PFSK-1 (cell line): Measurements from ENCODE around the gene SLITRK4.

Experiments
- POLR2AphosphoS5 ChIP-seq: IDR thresholded peaks from 2 replicates; pipeline ENCODE4 v1.6.1; 2012; ENCODE audit warnings: low read depth, mild to moderate bottlenecking, control low read depth, low read length, moderate library complexity
- SIN3A ChIP-seq: IDR thresholded peaks from 2 replicates; pipeline ENCODE4 v1.6.1; 2012; ENCODE audit warnings: mild to moderate bottlenecking, low read length, moderate library complexity, borderline replicate concordance; ENCODE audit not compliant: insufficient read depth

DNA sequence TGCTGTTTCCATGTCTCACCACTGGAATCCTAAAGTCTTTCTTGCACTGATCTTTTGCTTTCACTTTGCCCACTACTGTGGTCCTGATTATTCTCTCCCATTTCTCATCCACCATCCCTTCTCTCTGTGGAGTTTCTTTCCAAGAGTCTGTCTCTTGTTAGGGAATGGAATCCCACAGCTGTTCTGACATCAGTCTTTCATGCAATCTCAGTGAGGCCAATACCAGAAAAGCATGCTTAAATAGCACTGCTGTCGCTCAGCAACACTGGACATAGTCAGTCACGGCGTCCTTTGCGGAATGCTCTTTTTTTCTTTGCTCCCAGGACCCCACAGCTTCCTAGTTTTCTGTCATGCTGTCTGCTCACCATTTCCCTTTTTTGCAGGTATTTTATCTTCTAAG lies 20.1 kb downstream of the SLITRK4 start:
- no peak for TF ChIP-seq POLR2AphosphoS5
- no peak for TF ChIP-seq SIN3A
